HL-60 (cell line): ENCODE data around the gene RMND5B.
A peak's percentile ranks its signal among the peaks of the same experiment; 100 is the strongest.

ENCODE experiments used
- DNase-seq, 2 experiments: peaks; one replicate each; pipeline ENCODE4 v3.0.0-alpha.2; 2010 to 2020; ENCODE audit warnings: low read depth in 1 of 2, low spot score in 1 of 2
- H3K27ac ChIP-seq: fragments of 250-450 bp; sonication (Bioruptor Pico); replicated peaks from 2 replicates; pipeline ENCODE4 v1.5.1; 2020; ENCODE audit warnings: mild to moderate bottlenecking, moderate library complexity
- H3K27me3 ChIP-seq: fragments of 250-450 bp; sonication (Bioruptor Pico); 2 replicates; pipeline ENCODE4 v1.5.1; 2021; ENCODE audit warnings: mild to moderate bottlenecking, moderate library complexity; ENCODE audit not compliant: insufficient read depth, poor library complexity, severe bottlenecking
- H3K4me3 ChIP-seq: replicated peaks from 2 replicates; pipeline ENCODE4 v1.5.1; 2011; ENCODE audit warnings: mild to moderate bottlenecking, control low read depth, low read length; ENCODE audit not compliant: insufficient read depth
- GABPA ChIP-seq: IDR thresholded peaks from 2 replicates; pipeline ENCODE4 v1.6.1; 2012; ENCODE audit warnings: low read depth
- POLR2AphosphoS5 ChIP-seq: IDR thresholded peaks from 2 replicates; pipeline ENCODE4 v1.6.1; 2012; ENCODE audit warnings: low read depth
- SPI1 ChIP-seq: IDR thresholded peaks from 2 replicates; pipeline ENCODE4 v1.6.1; 2012; ENCODE audit warnings: low read depth, mild to moderate bottlenecking, borderline replicate concordance
- long read RNA-seq: library from polyadenylated mRNA; unstranded; transcript quantifications from one replicate; pipeline ENCODE4 v2.0.0, GENCODE V29; 2020
- TF ChIP-seq, protein P1 (sequence below): IDR thresholded peaks from 2 replicates; pipeline ENCODE4 v1.6.1; 2012; ENCODE audit warnings: low read depth; ENCODE audit not compliant: insufficient replicate concordance
- TF ChIP-seq, protein P2 (sequence below): IDR thresholded peaks from one replicate; pipeline ENCODE4 v1.5.1; 2011; ENCODE audit warnings: low read length, control low read depth, inconsistent platforms; ENCODE audit not compliant: insufficient read depth

RMND5B gene, protein sequence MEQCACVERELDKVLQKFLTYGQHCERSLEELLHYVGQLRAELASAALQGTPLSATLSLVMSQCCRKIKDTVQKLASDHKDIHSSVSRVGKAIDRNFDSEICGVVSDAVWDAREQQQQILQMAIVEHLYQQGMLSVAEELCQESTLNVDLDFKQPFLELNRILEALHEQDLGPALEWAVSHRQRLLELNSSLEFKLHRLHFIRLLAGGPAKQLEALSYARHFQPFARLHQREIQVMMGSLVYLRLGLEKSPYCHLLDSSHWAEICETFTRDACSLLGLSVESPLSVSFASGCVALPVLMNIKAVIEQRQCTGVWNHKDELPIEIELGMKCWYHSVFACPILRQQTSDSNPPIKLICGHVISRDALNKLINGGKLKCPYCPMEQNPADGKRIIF
- long read RNA-seq, full-length matches to known transcripts: 59 of 94 reads
- long read RNA-seq, partial matches to known transcripts: 13 of 94 reads
- long read RNA-seq, other reads (novel, unspliced or antisense): 22 of 94 reads

DNA sequence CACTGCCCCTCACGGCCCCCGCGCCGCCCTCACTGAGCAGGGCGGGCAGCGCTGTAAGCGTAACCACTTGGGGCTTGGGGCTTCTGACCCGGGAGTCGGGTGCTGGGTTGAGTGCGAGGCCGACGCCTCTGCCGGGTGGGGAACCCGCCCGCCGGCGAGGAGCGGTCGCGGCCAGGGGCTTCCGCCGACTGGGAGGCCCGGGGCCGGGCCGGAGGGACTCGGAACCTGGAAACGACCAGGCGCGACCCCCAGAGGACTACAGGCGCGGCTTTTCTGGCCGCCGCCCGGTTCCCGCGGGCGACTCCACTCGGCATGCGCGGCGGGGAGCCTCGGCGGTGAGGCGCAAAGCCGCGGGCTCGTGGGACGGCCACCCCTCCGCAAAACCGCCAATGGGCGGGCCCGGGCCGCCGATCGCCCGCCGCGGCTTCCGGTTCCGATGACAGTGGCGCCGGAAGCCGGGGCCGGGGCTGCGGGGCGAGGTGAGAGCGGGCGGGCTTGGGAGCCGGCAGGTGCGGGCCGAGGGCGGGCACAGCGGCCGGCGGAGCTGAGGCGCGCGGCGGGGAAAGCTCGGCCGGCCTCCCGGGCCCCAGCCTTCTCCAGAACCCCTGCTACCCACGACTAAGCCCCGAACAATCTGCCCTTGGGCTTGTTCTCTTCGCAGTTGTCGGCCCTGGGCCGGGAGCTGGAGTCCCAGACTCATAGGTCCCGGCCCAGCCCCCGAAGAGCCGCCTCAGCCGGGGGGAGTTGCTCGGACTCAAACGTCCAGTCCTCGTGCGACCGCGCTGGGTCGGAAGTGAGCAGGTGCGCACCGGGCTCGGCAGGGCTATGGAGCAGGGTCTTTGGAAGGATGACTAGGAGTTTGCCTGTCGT, at the start of gene RMND5B:
TSS of gene RMND5B (plus strand) at position 439 of the 870 bp plus-strand sequence. CDS start 7,106 bp downstream, outside the sequence.
- peak; percentile 69 to 77 for DNase-seq
- TF ChIP-seq SPI1 (no peak), GABPA (peak; percentile 75), POLR2AphosphoS5 (peak; percentile 56; the same call in 1 of the 2 replicates)
- TF ChIP-seq, protein P1, sequence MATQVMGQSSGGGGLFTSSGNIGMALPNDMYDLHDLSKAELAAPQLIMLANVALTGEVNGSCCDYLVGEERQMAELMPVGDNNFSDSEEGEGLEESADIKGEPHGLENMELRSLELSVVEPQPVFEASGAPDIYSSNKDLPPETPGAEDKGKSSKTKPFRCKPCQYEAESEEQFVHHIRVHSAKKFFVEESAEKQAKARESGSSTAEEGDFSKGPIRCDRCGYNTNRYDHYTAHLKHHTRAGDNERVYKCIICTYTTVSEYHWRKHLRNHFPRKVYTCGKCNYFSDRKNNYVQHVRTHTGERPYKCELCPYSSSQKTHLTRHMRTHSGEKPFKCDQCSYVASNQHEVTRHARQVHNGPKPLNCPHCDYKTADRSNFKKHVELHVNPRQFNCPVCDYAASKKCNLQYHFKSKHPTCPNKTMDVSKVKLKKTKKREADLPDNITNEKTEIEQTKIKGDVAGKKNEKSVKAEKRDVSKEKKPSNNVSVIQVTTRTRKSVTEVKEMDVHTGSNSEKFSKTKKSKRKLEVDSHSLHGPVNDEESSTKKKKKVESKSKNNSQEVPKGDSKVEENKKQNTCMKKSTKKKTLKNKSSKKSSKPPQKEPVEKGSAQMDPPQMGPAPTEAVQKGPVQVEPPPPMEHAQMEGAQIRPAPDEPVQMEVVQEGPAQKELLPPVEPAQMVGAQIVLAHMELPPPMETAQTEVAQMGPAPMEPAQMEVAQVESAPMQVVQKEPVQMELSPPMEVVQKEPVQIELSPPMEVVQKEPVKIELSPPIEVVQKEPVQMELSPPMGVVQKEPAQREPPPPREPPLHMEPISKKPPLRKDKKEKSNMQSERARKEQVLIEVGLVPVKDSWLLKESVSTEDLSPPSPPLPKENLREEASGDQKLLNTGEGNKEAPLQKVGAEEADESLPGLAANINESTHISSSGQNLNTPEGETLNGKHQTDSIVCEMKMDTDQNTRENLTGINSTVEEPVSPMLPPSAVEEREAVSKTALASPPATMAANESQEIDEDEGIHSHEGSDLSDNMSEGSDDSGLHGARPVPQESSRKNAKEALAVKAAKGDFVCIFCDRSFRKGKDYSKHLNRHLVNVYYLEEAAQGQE: peak; percentile 67
- TF ChIP-seq, protein P2, sequence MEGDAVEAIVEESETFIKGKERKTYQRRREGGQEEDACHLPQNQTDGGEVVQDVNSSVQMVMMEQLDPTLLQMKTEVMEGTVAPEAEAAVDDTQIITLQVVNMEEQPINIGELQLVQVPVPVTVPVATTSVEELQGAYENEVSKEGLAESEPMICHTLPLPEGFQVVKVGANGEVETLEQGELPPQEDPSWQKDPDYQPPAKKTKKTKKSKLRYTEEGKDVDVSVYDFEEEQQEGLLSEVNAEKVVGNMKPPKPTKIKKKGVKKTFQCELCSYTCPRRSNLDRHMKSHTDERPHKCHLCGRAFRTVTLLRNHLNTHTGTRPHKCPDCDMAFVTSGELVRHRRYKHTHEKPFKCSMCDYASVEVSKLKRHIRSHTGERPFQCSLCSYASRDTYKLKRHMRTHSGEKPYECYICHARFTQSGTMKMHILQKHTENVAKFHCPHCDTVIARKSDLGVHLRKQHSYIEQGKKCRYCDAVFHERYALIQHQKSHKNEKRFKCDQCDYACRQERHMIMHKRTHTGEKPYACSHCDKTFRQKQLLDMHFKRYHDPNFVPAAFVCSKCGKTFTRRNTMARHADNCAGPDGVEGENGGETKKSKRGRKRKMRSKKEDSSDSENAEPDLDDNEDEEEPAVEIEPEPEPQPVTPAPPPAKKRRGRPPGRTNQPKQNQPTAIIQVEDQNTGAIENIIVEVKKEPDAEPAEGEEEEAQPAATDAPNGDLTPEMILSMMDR: no peak
- Histone ChIP-seq H3K4me3 (peak within 1 kb of the TSS; percentile 67), H3K27me3 (no peaks in the 10 kb centered on the region), H3K27ac (peak within 1 kb of the TSS; percentile 80)

DNA sequence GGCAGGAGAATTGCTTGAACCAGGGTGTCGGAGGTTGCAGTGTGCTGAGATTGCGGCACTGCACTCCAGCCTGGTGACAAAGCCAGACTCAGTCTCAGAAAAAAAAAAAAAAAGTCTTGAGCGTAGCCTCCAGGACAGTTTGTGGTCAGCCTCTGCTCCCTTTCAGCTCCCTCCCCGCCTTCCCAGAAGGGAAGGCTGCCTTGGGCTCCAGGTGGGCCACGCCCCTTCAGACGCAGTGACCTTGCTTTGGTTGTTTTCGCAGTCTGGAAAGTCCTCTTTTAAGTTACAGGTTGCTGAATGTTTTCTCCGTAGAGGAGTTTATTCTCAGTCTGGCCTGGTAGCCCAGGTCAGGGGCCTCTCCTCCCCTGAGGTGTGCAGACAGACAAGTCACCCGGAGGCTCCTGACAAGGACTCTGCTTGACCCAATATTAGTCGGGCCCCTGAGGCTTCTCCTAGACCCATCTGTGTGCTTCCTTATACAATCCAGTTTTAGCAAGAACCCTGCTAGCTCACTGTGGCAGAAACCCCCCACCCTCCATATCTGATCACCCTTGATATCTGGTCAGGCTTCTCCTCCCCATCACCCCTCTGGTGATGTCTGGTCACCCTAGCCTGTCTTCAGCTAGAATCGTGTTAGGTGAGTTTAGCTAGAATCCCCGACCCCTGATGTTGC, 49.1 kb upstream of the RMND5B start:
- Histone ChIP-seq H3K27me3 (peaks cover 11% of the 10 kb centered on the region), H3K27ac (no peak overlapping the region), H3K4me3 (no peak overlapping the region)
- TF ChIP-seq SPI1: no peak
- TF ChIP-seq, protein P1: no peak
- TF ChIP-seq, protein P2: no peak
- no peak for DNase-seq

DNA sequence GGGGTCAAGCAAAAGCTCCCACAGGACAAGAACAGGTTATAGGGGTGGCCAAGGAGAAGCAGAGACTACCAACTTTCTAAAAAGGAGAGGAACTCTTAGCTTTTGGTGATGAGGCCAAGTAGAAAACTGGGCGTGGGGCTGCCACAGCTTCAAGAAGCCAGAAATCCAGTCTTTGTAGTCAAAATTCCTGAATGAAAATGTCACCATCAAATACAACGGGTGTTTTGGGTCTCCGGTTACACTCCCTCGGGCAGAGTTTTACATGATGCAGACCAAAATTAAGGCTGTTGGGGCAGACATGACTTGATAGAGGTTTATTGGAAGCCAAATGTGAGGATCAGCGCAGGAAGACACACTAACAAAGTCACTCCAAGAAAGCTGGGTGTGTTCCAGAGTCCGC, 46.9 kb upstream of the RMND5B start:
- no peak for DNase-seq
- TF ChIP-seq POLR2AphosphoS5: no peak
- no peak for TF ChIP-seq SPI1
- TF ChIP-seq, protein P1: no peak
- TF ChIP-seq, protein P2: no peak
- no peak for TF ChIP-seq GABPA

More for the DNA sequence above, 46.9 kb upstream of the RMND5B start:
- Histone ChIP-seq H3K27me3 (peaks cover 11% of the 10 kb centered on the region), H3K27ac (no peak overlapping the region), H3K4me3 (no peak overlapping the region)
